AG10803 (cell line): Measurements from ENCODE around the gene ARHGEF28.
A peak's percentile ranks its signal among the peaks of the same experiment; 100 is the strongest.

ENCODE experiments used
- DNase-seq: peaks from one replicate; pipeline ENCODE4 v3.0.0; 2010; ENCODE audit warnings: low read depth
- H3K4me3 ChIP-seq: 2 replicates; pipeline ENCODE4 v1.5.1; 2011; ENCODE audit warnings: mild to moderate bottlenecking, low read length, control low read depth
- TF ChIP-seq, protein P1 (sequence below): conservative IDR thresholded peaks from 2 replicates; pipeline ENCODE4 v1.5.1; 2011; ENCODE audit warnings: mild to moderate bottlenecking, low read length, control low read depth, inconsistent platforms

The ARHGEF28 gene

DNA sequence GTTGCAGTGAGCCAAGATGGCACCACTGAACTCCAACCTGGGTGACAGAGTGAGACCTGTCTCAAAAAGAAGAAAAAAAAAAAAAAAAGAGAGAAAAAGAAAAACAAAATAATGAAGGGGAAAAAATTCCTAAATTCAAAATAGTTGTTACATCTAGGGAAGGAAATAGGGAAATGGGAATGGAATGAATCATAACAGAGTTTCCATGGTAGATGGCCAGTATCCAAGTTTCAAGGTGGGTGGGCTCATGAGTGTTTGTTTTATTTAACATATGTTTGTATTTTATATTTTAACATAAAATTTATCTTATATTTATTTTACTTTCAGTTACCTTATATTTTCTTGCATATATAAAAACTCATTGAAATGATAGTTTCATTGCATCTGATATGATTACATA is 215.6 kb downstream of the ARHGEF28 start:
- no peak for DNase-seq
- TF ChIP-seq, protein P1, sequence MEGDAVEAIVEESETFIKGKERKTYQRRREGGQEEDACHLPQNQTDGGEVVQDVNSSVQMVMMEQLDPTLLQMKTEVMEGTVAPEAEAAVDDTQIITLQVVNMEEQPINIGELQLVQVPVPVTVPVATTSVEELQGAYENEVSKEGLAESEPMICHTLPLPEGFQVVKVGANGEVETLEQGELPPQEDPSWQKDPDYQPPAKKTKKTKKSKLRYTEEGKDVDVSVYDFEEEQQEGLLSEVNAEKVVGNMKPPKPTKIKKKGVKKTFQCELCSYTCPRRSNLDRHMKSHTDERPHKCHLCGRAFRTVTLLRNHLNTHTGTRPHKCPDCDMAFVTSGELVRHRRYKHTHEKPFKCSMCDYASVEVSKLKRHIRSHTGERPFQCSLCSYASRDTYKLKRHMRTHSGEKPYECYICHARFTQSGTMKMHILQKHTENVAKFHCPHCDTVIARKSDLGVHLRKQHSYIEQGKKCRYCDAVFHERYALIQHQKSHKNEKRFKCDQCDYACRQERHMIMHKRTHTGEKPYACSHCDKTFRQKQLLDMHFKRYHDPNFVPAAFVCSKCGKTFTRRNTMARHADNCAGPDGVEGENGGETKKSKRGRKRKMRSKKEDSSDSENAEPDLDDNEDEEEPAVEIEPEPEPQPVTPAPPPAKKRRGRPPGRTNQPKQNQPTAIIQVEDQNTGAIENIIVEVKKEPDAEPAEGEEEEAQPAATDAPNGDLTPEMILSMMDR: no peak
- H3K4me3 ChIP-seq: no peak overlapping the region

DNA sequence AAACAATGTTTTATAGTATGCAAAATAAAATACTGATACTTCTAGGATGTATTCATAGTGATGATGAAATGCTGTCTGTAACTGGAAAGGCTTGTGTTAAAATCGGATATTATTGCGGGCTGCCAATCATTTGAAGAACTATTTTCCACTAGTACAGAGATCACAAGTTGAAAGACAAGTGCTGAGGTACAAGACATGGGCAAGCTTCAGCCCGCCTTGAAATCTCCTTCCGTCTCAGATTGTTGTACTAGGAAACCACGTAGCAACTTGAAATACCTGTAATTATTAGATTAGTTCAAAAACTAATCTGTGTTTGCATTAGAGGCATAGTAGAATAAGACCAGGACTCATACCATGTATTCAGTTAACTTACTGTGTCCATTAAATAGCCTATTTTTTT is 218.2 kb downstream of the ARHGEF28 start:
- TF ChIP-seq, protein P1: no peak
- DNase-seq: no peak
- no peak overlapping the region for H3K4me3 ChIP-seq

DNA sequence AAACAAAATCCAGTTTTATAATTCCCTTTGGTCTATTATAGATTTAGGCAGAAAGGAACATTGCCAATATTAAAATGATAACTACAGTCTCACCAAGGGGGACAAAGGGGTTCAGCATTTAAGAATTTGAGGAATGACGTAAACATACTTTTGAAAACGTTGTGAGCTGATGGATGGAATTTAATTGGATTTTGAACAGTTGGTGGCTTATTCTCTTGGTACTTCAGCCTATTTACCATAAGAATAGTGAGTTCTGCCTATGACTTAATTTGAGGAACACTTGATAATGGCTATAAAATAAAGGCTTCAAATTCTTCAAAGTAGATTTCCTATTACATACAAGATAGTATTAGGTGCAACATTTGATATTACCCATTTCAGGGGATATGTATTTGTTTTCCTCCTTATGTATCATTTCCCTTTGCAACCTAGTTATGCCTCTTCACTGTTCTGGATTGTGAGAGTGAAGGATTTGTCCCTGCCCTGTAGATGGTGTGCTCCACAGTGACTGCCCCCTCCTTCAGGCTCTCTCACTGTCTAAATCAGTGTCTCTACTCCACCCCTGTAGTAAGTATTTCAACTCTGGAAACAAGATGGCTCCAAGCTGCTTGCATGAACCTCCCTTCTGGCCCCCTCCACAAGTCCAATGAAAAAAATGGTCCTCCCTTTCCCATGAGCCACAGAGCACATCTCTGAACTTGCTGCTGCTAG is 225.6 kb downstream of the ARHGEF28 start:
- no peak for DNase-seq
- H3K4me3 ChIP-seq: no peak overlapping the region
- TF ChIP-seq, protein P1: no peak

DNA sequence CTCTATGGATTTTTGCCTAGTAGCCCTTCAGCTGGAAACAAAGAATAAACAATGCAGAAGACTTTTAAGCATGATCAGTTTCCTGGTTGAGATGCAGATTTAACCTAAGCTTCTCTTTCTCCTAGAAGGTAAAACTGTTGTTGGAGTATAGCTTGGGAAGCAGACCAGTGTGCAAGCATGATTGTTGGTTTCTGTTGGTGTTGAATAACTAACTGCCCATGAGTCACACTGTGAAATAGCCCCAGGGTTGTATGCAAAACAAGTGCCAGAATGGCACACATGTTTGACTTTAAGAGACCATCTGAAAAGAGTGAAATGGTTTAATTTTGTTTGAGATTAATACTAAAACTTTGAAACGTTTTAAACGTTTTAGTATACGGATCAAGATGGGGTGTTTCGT is 227.1 kb downstream of the ARHGEF28 start:
- H3K4me3 ChIP-seq: no peak overlapping the region
- TF ChIP-seq, protein P1: no peak
- peak; percentile 80 for DNase-seq

DNA sequence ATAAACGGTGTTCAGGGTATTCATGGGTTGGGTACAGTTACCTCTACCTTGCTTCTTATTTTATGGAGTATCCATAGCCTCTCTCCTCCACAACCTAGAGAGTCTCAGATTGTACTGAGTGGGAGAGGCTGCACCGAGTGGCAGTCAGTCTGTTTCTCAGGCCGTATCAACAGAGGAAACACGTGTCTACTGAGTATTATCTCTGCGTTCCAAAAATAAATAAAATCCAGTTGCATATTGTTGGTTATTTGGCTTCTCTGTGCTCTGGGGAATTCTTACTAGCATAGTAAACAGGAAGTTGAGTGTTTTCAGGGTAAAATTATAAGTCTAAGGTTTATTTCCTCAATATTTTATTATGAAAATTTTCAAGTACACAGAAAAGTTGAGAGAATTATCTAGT is 231.0 kb downstream of the ARHGEF28 start:
- peak; percentile 19 for DNase-seq
- no peak overlapping the region for H3K4me3 ChIP-seq
- TF ChIP-seq, protein P1: no peak

DNA sequence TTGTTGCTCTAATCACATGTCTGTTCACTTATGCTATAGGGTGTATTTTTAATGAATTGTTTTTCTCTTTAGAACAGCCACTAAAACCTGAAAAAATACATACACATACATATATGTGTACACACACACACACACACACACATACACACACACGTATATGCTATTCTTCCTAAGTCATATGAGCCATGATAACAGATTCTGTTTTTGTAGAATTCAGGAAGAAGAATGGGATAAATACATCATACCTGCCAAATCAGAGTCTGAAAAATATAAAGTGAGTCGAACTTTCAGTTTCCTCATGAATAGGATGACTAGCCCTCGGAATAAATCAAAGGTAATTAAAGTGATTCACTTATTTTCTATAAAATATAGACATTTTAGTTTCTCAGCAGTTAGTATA is 231.4 kb downstream of the ARHGEF28 start:
- TF ChIP-seq, protein P1: no peak
- no peak overlapping the region for H3K4me3 ChIP-seq

DNA sequence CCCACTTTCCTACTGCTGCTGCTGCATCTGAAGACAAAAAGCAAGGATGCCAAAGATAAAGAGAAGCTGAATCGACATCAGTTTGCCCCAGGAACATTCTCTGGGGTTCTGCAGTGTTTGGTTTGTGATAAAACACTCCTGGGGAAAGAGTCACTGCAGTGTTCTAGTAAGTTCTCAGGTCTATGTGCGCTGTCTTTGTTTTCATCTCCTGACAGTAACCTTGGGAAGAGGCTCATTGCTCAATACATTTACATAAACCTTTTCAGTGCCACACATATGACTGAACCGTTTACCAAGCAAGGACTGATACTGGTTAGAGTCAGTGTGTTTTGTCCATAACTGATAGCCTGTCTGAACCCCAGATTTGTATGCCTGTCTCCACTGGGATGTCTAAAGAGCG is 232.1 kb downstream of the ARHGEF28 start:
- TF ChIP-seq, protein P1: no peak
- H3K4me3 ChIP-seq: no peak overlapping the region
- DNase-seq: no peak

More for the DNA sequence above, 231.4 kb downstream of the ARHGEF28 start:
- DNase-seq: no peak
